HepG2 (cell line): ENCODE results near the gene COMP. TPM values are rescaled to one million over a fixed set of nuclear protein-coding genes. Genes with fewer than 3 reads are reported as not detected.

Source experiments
- DZIP1 ChIP-seq: sonication (generic); formaldehyde crosslinking; IDR thresholded peaks from 2 replicates; pipeline ENCODE4 v1.5.0; 2020; ENCODE audit warnings: mild to moderate bottlenecking, missing genetic modification reagents
- HMG20A ChIP-seq: IDR thresholded peaks from 2 replicates; pipeline ENCODE4 v1.6.1; 2016; ENCODE audit warnings: borderline replicate concordance
- MLX ChIP-seq: IDR thresholded peaks from 2 replicates; pipeline ENCODE4 v1.6.1; 2016
- MLXIP ChIP-seq: sonication (generic); formaldehyde crosslinking; IDR thresholded peaks from 2 replicates; pipeline ENCODE4 v1.9.0; 2021; ENCODE audit warnings: missing genetic modification reagents, borderline replicate concordance
- PITX1 ChIP-seq: sonication (generic); formaldehyde crosslinking; IDR thresholded peaks from 2 replicates; pipeline ENCODE4 v1.5.1; 2020; ENCODE audit warnings: mild to moderate bottlenecking, missing genetic modification reagents
- PRDM10 ChIP-seq: sonication (generic); formaldehyde crosslinking; IDR thresholded peaks from 2 replicates; pipeline ENCODE4 v1.4.0; 2020; ENCODE audit warnings: low read depth, missing genetic modification reagents
- ZBTB10 ChIP-seq: sonication (generic); formaldehyde crosslinking; IDR thresholded peaks from 2 replicates; pipeline ENCODE4 v1.4.0; 2020; ENCODE audit warnings: missing genetic modification reagents, borderline replicate concordance
- ZBTB3 ChIP-seq: sonication (generic); formaldehyde crosslinking; IDR thresholded peaks from 2 replicates; pipeline ENCODE4 v1.4.0; 2020; ENCODE audit warnings: low read depth, mild to moderate bottlenecking, moderate library complexity, missing genetic modification reagents, borderline replicate concordance
- ZFX ChIP-seq: sonication (generic); formaldehyde crosslinking; IDR thresholded peaks from 2 replicates; pipeline ENCODE4 v1.4.0; 2020; ENCODE audit warnings: mild to moderate bottlenecking, low read depth, missing genetic modification reagents, moderate library complexity
- ZNF367 ChIP-seq: sonication (generic); formaldehyde crosslinking; IDR thresholded peaks from 2 replicates; pipeline ENCODE4 v1.4.0; 2020; ENCODE audit warnings: missing genetic modification reagents, borderline replicate concordance
- ZNF556 ChIP-seq: sonication (generic); formaldehyde crosslinking; IDR thresholded peaks from 2 replicates; pipeline ENCODE4 v1.4.0; 2020; ENCODE audit warnings: mild to moderate bottlenecking, missing genetic modification reagents, borderline replicate concordance
- ZNF7 ChIP-seq: IDR thresholded peaks from 2 replicates; pipeline ENCODE4 v1.6.1; 2016; ENCODE audit warnings: missing biosample characterization, missing genetic modification reagents
- ZNF784 ChIP-seq: sonication (generic); formaldehyde crosslinking; IDR thresholded peaks from 2 replicates; pipeline ENCODE4 v1.5.1; 2020; ENCODE audit warnings: missing genetic modification reagents, mild to moderate bottlenecking, borderline replicate concordance
- polyA plus RNA-seq, 8 experiments: library from polyadenylated mRNA; depleted of rRNA in 3 of 8; stranded (reverse) in 7 of 8; unstranded in 1 of 8; fragments of >200 nt; fragmentation: Illumina TruSeq in 4 of 8; extraction: Trizol in 4 of 8; gene quantifications; 2 replicates each; pipeline versions ENCODE4 v1.2.1 to v1.2.3, GENCODE V29; 2011 to 2016; ENCODE audit warnings: low read depth in 4 of 8, missing spikeins in 1 of 8, mixed read lengths in 1 of 8; ENCODE audit not compliant: insufficient read depth in 1 of 8
- total RNA-seq, 5 experiments: library from RNA; depleted of rRNA; stranded (reverse); fragments of >200 nt; fragmentation: Illumina TruSeq; extraction: Trizol; gene quantifications; 2 replicates each; pipeline ENCODE4 v1.2.3, GENCODE V29; 2016; ENCODE audit warnings: low read depth in 1 of 5

COMP gene
- total and polyA plus RNA-seq, 2 of the 13 experiments (the other 11 are each of a cell fraction or from before 2014, with no cell fraction given), result 0.04 to 0.13 TPM

GRCh38 chr19:18839465-18840287 is 48.6 kb upstream of the COMP start (continued):
- TF ChIP-seq ZNF784, result no peak; the same call in 1 of the 2 replicates
- peak; percentile 76; the same call in 1 of the 2 replicates for TF ChIP-seq ZNF7 (CRISPR knock-in tag)
- peak; percentile 73; the same call in 1 of the 2 replicates for TF ChIP-seq HMG20A (CRISPR knock-in tag)
- TF ChIP-seq ZNF367 (CRISPR knock-in tag), result no peak
- peak; percentile 84; the same call in 1 of the 2 replicates for TF ChIP-seq ZNF556 (CRISPR knock-in tag)
- TF ChIP-seq ZBTB3 (CRISPR knock-in tag), result no peak
- TF ChIP-seq PITX1 (CRISPR knock-in tag), result peak; percentile 95
- peak; percentile 28; the same call in 1 of the 2 replicates for TF ChIP-seq DZIP1
- TF ChIP-seq MLX (CRISPR knock-in tag), result peak; percentile 81
- peak; percentile 76; the same call in 1 of the 2 replicates for TF ChIP-seq PRDM10 (CRISPR knock-in tag)
- no peak for TF ChIP-seq MLXIP (CRISPR knock-in tag)
- TF ChIP-seq ZFX (CRISPR knock-in tag), result peak; percentile 91
- TF ChIP-seq ZBTB10 (CRISPR knock-in tag), result 0 out of 2 replicates have a peak, but pooled peaks have one; percentile 41
